Vagina (tissue), 2 donors: ENCODE results near the gene SUSD3.

Experiments used
- POLR2A ChIP-seq, 2 donors: fragments of 450-650 bp; IDR thresholded peaks; one replicate each; pipeline ENCODE4 v1.6.1; 2017; ENCODE audit warnings: antibody characterized with exemption in 2 of 2, mild to moderate bottlenecking in 2 of 2, moderate library complexity in 2 of 2
- POLR2AphosphoS5 ChIP-seq, 2 donors: sonication (generic); formaldehyde crosslinking; IDR thresholded peaks; one replicate each; pipeline ENCODE4 v1.9.0; 2017; ENCODE audit warnings: antibody characterized with exemption in 2 of 2, mild to moderate bottlenecking in 2 of 2, low read depth in 1 of 2; ENCODE audit not compliant: insufficient read depth in 1 of 2
- TF ChIP-seq, protein P1 (sequence below), 3 experiments: fragments of 450-650 bp in 2 of 3; fragments of 200-600 bp in 1 of 3; sonication (generic) in 1 of 3; IDR thresholded peaks; one replicate each; pipeline ENCODE4 v1.5.1; 2017 to 2019; ENCODE audit warnings: antibody characterized with exemption in 3 of 3, mild to moderate bottlenecking in 2 of 3, moderate library complexity in 2 of 3

DNA sequence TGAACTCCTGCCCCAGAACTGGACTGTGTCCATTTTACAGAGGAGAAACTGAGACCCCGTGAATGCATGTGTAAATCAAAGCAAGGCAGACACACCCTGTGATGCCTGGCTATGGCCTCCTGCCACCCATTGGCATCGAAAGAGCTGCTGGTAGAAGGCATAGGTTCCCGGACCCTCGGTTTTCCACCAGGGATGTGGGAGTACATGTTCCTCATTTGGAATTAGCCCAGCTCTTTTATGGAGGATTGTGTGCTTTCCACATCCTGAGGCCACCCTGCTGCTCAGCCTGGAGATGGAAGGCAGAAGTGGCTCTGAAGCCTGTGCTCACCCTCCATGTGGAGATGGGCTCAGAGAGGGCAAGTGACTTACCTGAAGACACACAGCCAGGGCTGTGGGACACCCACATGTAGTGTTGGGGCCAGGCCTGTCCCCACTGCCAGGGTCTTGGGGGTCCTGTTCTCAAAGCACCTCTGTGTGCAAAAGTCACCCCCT is 2.8 kb downstream of the SUSD3 start:
- no peak for TF ChIP-seq POLR2A (IDR thresholded peaks at IDR 0.05)
- TF ChIP-seq, protein P1, sequence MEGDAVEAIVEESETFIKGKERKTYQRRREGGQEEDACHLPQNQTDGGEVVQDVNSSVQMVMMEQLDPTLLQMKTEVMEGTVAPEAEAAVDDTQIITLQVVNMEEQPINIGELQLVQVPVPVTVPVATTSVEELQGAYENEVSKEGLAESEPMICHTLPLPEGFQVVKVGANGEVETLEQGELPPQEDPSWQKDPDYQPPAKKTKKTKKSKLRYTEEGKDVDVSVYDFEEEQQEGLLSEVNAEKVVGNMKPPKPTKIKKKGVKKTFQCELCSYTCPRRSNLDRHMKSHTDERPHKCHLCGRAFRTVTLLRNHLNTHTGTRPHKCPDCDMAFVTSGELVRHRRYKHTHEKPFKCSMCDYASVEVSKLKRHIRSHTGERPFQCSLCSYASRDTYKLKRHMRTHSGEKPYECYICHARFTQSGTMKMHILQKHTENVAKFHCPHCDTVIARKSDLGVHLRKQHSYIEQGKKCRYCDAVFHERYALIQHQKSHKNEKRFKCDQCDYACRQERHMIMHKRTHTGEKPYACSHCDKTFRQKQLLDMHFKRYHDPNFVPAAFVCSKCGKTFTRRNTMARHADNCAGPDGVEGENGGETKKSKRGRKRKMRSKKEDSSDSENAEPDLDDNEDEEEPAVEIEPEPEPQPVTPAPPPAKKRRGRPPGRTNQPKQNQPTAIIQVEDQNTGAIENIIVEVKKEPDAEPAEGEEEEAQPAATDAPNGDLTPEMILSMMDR (IDR thresholded peaks at IDR 0.05), result no peak
- TF ChIP-seq POLR2AphosphoS5 (IDR thresholded peaks at IDR 0.05; ENCODE audit: insufficient read depth in 1 of 2, low read depth in 1 of 2), result no peak
